ENCODE results near the gene SCNN1B. TPM values are rescaled to one million over a fixed set of nuclear protein-coding genes. Genes with fewer than 3 reads are reported as not detected.

SCNN1B gene
- total RNA-seq, 2 donors from 2014 or later = not detected

- Mint-ChIP-seq H3K27ac (no peak overlapping the region), H3K4me1 (no peaks in the 10 kb centered on the region), H3K27me3 (ENCODE audit: insufficient read depth) (peaks cover 2% of the 10 kb centered on the region), H3K4me3 (no peak overlapping the region), H3K9me3 (no peaks in the 10 kb centered on the region), H3K36me3 (ENCODE audit: low read depth) (no peaks in the 10 kb centered on the region)
- Histone ChIP-seq H3K9ac (ENCODE audit: extremely low read depth, low read length, poor library complexity, severe bottlenecking) (no peak overlapping the region), H3K27me3 (ENCODE audit: control insufficient read depth, insufficient read depth, low read length, poor library complexity, severe bottlenecking) (no peaks in the 10 kb centered on the region), H3K36me3 (ENCODE audit: control insufficient read depth, insufficient read depth, low read length) (no peaks in the 10 kb centered on the region), H3K4me1 (ENCODE audit: control insufficient read depth, insufficient read depth, low read length) (no peaks in the 10 kb centered on the region), H3K9me3 (ENCODE audit: control insufficient read depth, low read length) (no peaks in the 10 kb centered on the region), H3K4me3 (ENCODE audit: low read length) (no peak overlapping the region), H3K27ac (ENCODE audit: low read depth, low read length) (no peak overlapping the region)
- DNase-seq = no peak
- WGBS, 2 experiments (ENCODE audit: insufficient coverage in 1 of 2, insufficient read length in 1 of 2) = 83 to 88% methylated on average over 2 of the region's 2 CpGs
- TF ChIP-seq, protein P1, sequence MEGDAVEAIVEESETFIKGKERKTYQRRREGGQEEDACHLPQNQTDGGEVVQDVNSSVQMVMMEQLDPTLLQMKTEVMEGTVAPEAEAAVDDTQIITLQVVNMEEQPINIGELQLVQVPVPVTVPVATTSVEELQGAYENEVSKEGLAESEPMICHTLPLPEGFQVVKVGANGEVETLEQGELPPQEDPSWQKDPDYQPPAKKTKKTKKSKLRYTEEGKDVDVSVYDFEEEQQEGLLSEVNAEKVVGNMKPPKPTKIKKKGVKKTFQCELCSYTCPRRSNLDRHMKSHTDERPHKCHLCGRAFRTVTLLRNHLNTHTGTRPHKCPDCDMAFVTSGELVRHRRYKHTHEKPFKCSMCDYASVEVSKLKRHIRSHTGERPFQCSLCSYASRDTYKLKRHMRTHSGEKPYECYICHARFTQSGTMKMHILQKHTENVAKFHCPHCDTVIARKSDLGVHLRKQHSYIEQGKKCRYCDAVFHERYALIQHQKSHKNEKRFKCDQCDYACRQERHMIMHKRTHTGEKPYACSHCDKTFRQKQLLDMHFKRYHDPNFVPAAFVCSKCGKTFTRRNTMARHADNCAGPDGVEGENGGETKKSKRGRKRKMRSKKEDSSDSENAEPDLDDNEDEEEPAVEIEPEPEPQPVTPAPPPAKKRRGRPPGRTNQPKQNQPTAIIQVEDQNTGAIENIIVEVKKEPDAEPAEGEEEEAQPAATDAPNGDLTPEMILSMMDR (conservative IDR thresholded peaks at IDR 0.05) = no peak
Observed at GRCh38 chr16:23316634-23317265, 14.6 kb downstream of the SCNN1B start.

DNA sequence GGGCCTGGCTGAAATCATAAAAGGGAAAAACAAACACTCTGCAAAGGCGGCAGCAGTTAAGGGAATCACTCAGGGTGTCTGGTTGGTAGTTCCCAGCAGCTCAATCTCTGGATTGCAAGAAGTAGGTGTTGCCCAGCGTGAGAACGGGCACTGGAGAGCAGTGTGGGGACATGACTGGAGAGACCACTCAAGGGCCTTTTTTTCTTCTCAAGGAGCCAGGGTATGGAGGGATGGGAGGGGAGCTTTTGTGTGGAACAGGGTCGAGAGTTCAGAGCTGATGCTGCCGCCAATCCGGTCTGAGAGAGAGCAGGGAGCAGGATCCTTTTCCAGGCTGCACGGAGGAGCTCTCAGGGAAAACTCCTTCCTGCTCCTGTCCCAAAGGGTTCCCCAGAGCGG is 15.2 kb downstream of the SCNN1B start:
- WGBS, 2 experiments (ENCODE audit: insufficient coverage in 1 of 2, insufficient read length in 1 of 2) = 75 to 90% methylated on average over 6 to 8 of the region's 8 CpGs
- peaks cover 2% of the 10 kb centered on the region for H3K27me3 Mint-ChIP-seq (ENCODE audit: insufficient read depth)

GRCh38 chr16:23317751-23318150 is 15.6 kb downstream of the SCNN1B start:
- H3K27me3 Mint-ChIP-seq (ENCODE audit: insufficient read depth) = no peaks in the 10 kb centered on the region
- no peaks in the 10 kb centered on the region for H3K4me1 ChIP-seq (ENCODE audit: control insufficient read depth, insufficient read depth, low read length)
- H3K27ac ChIP-seq (ENCODE audit: low read depth, low read length) = no peak overlapping the region
- no peaks in the 10 kb centered on the region for H3K27me3 ChIP-seq (ENCODE audit: control insufficient read depth, insufficient read depth, low read length, poor library complexity, severe bottlenecking)
- H3K36me3 ChIP-seq (ENCODE audit: control insufficient read depth, insufficient read depth, low read length) = no peaks in the 10 kb centered on the region
- H3K27ac Mint-ChIP-seq = no peak overlapping the region
- no peak overlapping the region for H3K4me3 Mint-ChIP-seq
- no peaks in the 10 kb centered on the region for H3K9me3 ChIP-seq (ENCODE audit: control insufficient read depth, low read length)
- WGBS, 2 experiments (ENCODE audit: insufficient coverage in 1 of 2, insufficient read length in 1 of 2) = 93% methylated on average over 2 of the region's 2 CpGs; no CpG with 5 or more reads in 1 of the 2 experiments
- no peak overlapping the region for H3K4me3 ChIP-seq (ENCODE audit: low read length)
- DNase-seq = no peak
- no peaks in the 10 kb centered on the region for H3K36me3 Mint-ChIP-seq (ENCODE audit: low read depth)
- no peak overlapping the region for H3K9ac ChIP-seq (ENCODE audit: extremely low read depth, low read length, poor library complexity, severe bottlenecking)
- TF ChIP-seq, protein P1 (conservative IDR thresholded peaks at IDR 0.05) = no peak
- no peaks in the 10 kb centered on the region for H3K9me3 Mint-ChIP-seq
- no peaks in the 10 kb centered on the region for H3K4me1 Mint-ChIP-seq

More for the DNA sequence above, 15.2 kb downstream of the SCNN1B start:
- H3K4me1 Mint-ChIP-seq = no peaks in the 10 kb centered on the region
- DNase-seq = no peak
- Histone ChIP-seq H3K27ac (ENCODE audit: low read depth, low read length) (no peak overlapping the region), H3K4me3 (ENCODE audit: low read length) (no peak overlapping the region), H3K9me3 (ENCODE audit: control insufficient read depth, low read length) (no peaks in the 10 kb centered on the region), H3K9ac (ENCODE audit: extremely low read depth, low read length, poor library complexity, severe bottlenecking) (no peak overlapping the region), H3K27me3 (ENCODE audit: control insufficient read depth, insufficient read depth, low read length, poor library complexity, severe bottlenecking) (no peaks in the 10 kb centered on the region), H3K36me3 (ENCODE audit: control insufficient read depth, insufficient read depth, low read length) (no peaks in the 10 kb centered on the region), H3K4me1 (ENCODE audit: control insufficient read depth, insufficient read depth, low read length) (no peaks in the 10 kb centered on the region)
- H3K27ac Mint-ChIP-seq = no peak overlapping the region
- H3K9me3 Mint-ChIP-seq = no peaks in the 10 kb centered on the region
- H3K36me3 Mint-ChIP-seq (ENCODE audit: low read depth) = no peaks in the 10 kb centered on the region
- TF ChIP-seq, protein P1 (conservative IDR thresholded peaks at IDR 0.05) = no peak
- H3K4me3 Mint-ChIP-seq = no peak overlapping the region
